Stomach (tissue), 4 donors: ENCODE measurements around the gene SPTAN1.

Source experiments
- CTCF ChIP-seq, 7 experiments: fragments of 450-650 bp in 4 of 7; fragments of 200-600 bp in 3 of 7; sonication (generic) in 3 of 7; IDR thresholded peaks; one replicate each; pipeline ENCODE4 v1.5.1; 2016 to 2019; ENCODE audit warnings: antibody characterized with exemption in 7 of 7, control low read depth in 2 of 7, mild to moderate bottlenecking in 1 of 7
- EP300 ChIP-seq: sonication (generic); formaldehyde crosslinking; IDR thresholded peaks from one replicate; pipeline ENCODE4 v1.6.1; 2017; ENCODE audit warnings: antibody characterized with exemption
- POLR2A ChIP-seq, 4 donors: fragments of 450-650 bp; IDR thresholded peaks; one replicate each; pipeline ENCODE4 v1.6.1; 2016; ENCODE audit warnings: antibody characterized with exemption in 4 of 4, control low read depth in 2 of 4, mild to moderate bottlenecking in 1 of 4, moderate library complexity in 1 of 4
- POLR2AphosphoS5 ChIP-seq, 3 donors: sonication (generic); formaldehyde crosslinking; IDR thresholded peaks; one replicate each; pipeline ENCODE4 v1.6.1; 2016; ENCODE audit warnings: antibody characterized with exemption in 3 of 3

DNA sequence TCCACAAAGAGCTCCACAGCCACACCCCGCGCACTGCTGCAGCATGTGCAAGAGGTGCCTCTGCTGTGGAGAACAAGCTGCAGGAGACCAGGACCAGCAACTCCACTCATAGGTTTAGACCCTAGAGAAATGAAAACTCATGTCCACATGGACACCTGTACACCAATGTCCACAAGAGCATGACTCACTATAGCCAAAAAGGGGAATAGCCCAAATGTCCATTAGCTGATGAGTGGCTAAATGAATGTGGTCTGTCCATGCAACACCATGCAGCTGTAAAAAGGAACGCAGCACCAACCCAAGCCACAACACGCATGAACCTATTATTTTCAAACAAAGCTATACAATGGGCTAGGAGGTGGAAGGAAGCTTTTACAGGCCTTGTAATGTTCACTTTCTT, 86.2 kb downstream of the SPTAN1 start:
- no peak for TF ChIP-seq POLR2AphosphoS5 (IDR thresholded peaks at IDR 0.05)
- no peak for TF ChIP-seq CTCF (IDR thresholded peaks at IDR 0.05)
- TF ChIP-seq POLR2A (IDR thresholded peaks at IDR 0.05): no peak
- no peak for TF ChIP-seq EP300
